CD4-positive, CD25-positive, alpha-beta regulatory T cell (primary cell): ENCODE measurements around the gene MTHFD1L. TPM values are rescaled to one million over a fixed set of nuclear protein-coding genes. Genes with fewer than 3 reads are reported as not detected.

Source experiments
- ATAC-seq, 2 donors: fragments of 150-1000 bp; cut with Tn5 transposase; one replicate each; pipeline ENCODE4 v1.10.0; 2021; ENCODE audit warnings: low read depth in 2 of 2, moderate number of reproducible peaks in 2 of 2, moderate library complexity in 1 of 2
- DNase-seq, 3 donors: peaks; one replicate each; pipeline versions ENCODE4 v3.0.0 to v3.0.0-alpha.2; 2012 to 2022; ENCODE audit warnings: mixed read lengths in 1 of 3
- H3K27ac ChIP-seq: one replicate; pipeline ENCODE4 v1.7.0; 2013; ENCODE audit warnings: mild to moderate bottlenecking, low read length; ENCODE audit not compliant: insufficient read depth, poor library complexity, severe bottlenecking
- H3K27me3 ChIP-seq: one replicate; pipeline ENCODE4 v1.7.0; 2013; ENCODE audit warnings: low read length; ENCODE audit not compliant: control insufficient read depth, insufficient read depth
- H3K36me3 ChIP-seq: one replicate; pipeline ENCODE4 v1.7.0; 2013; ENCODE audit warnings: mild to moderate bottlenecking, low read length, moderate library complexity; ENCODE audit not compliant: control insufficient read depth, insufficient read depth
- H3K4me1 ChIP-seq: 2 replicates; pipeline ENCODE4 v1.7.0; 2013; ENCODE audit warnings: mild to moderate bottlenecking, low read length; ENCODE audit not compliant: insufficient read depth, control insufficient read depth, poor library complexity, severe bottlenecking
- H3K4me3 ChIP-seq: one replicate; pipeline ENCODE4 v1.7.0; 2013; ENCODE audit warnings: low read depth, mild to moderate bottlenecking, low read length, moderate library complexity
- H3K9me3 ChIP-seq, 2 experiments: 1 replicate in 1 of 2; 2 replicates in 1 of 2; pipeline ENCODE4 v1.7.0; 2013; ENCODE audit warnings: low read length in 2 of 2, mild to moderate bottlenecking in 1 of 2, moderate library complexity in 1 of 2; ENCODE audit not compliant: control insufficient read depth in 2 of 2
- H3K27ac Mint-ChIP-seq, 3 donors: one replicate each; pipeline ENCODE4 v1.8.0; 2020 to 2022; ENCODE audit warnings: mild to moderate bottlenecking in 3 of 3, mixed read lengths in 3 of 3, moderate library complexity in 2 of 3
- H3K27me3 Mint-ChIP-seq: one replicate; pipeline ENCODE4 v1.8.0; 2022; ENCODE audit warnings: mild to moderate bottlenecking, mixed read lengths
- H3K36me3 Mint-ChIP-seq: one replicate; pipeline ENCODE4 v1.8.0; 2020; ENCODE audit warnings: mixed read lengths
- H3K4me1 Mint-ChIP-seq, 4 donors: one replicate each; pipeline ENCODE4 v1.8.0; 2020 to 2022; ENCODE audit warnings: mixed read lengths in 4 of 4, mild to moderate bottlenecking in 1 of 4
- H3K4me3 Mint-ChIP-seq, 4 donors: one replicate each; pipeline ENCODE4 v1.8.0; 2020 to 2022; ENCODE audit warnings: mild to moderate bottlenecking in 4 of 4, mixed read lengths in 4 of 4, moderate library complexity in 3 of 4
- H3K9me3 Mint-ChIP-seq, 7 donors: one replicate each; pipeline ENCODE4 v1.8.0; 2020 to 2022; ENCODE audit warnings: mixed read lengths in 7 of 7, mild to moderate bottlenecking in 3 of 7, moderate library complexity in 2 of 7
- polyA plus RNA-seq, 4 donors: library from polyadenylated mRNA; unstranded; fragments of 300-500 nt; fragmentation: Illumina TruSeq; gene quantifications; one replicate each; pipeline ENCODE4 v1.2.3, GENCODE V29; 2021
- total RNA-seq: library from RNA; stranded (reverse); gene quantifications from one replicate; pipeline ENCODE4 v1.2.3, GENCODE V29; 2022

MTHFD1L gene
- total and polyA plus RNA-seq, 5 donors from 2014 or later: 2.0 to 11.1 (median 3.4) TPM

DNA sequence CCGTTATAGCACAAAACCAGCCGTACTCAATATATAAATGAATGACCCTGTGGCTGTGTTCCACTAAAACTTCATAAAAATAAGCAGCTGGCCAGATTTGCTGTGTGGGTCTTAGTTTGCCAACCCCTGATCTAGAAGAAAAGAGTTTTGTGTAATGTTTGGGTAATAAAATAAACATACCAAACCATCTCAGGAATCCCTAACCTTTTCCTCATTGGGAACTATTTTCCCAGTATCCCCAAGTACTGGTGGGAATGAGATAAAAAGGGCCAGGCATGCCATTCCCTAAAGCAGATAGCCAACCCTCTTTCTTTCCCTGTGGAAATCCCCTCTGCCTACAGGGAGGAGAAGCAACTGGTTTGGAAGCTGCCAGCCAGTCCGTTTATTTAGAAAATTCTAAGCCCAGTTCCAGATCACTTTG is 205.1 kb downstream of the MTHFD1L start:
- Mint-ChIP-seq H3K27ac (no peak overlapping the region), H3K4me3 (no peak overlapping the region), H3K4me1 (peaks cover 0 to 3% (median 0%) of the 10 kb centered on the region in 4 donors), H3K9me3 (peaks cover 0 to 5% (median 0%) of the 10 kb centered on the region in 7 donors), H3K27me3 (no peaks in the 10 kb centered on the region), H3K36me3 (no peaks in the 10 kb centered on the region)
- Histone ChIP-seq H3K9me3 (no peaks in the 10 kb centered on the region), H3K27me3 (no peaks in the 10 kb centered on the region), H3K36me3 (no peaks in the 10 kb centered on the region), H3K27ac (no peak overlapping the region), H3K4me3 (no peak overlapping the region), H3K4me1 (no peaks in the 10 kb centered on the region)
- DNase-seq: no peak
- no peak for ATAC-seq

DNA sequence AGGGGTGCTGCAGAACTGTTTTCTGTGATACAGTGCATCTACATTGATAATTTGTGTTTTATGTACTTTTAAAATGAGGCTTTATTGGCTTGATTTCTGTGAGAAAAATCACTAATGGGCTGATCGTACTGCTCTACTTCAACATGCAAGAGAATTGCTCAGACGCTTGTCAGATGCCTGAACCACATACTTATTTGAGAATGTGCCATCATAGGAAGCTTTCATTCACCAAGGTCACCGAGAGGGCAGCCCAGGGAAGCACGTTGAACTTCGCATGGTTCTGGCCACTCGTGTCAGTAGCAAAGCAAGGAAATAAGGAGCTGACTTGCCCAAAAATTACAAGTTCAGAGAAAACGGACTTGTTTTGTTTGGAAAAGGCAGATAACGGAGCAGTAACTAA is 205.8 kb downstream of the MTHFD1L start:
- ATAC-seq: no peak
- DNase-seq: no peak
- H3K36me3 ChIP-seq: no peaks in the 10 kb centered on the region
- Mint-ChIP-seq H3K27me3 (no peaks in the 10 kb centered on the region), H3K36me3 (no peaks in the 10 kb centered on the region), H3K4me3 (no peak overlapping the region), H3K27ac (no peak overlapping the region), H3K4me1 (peaks cover 0 to 3% (median 0%) of the 10 kb centered on the region in 4 donors), H3K9me3 (peaks cover 0 to 7% (median 0%) of the 10 kb centered on the region in 7 donors)
- no peaks in the 10 kb centered on the region for H3K4me1 ChIP-seq
- H3K27ac ChIP-seq: no peak overlapping the region
- H3K4me3 ChIP-seq: no peak overlapping the region
- H3K27me3 ChIP-seq: no peaks in the 10 kb centered on the region
- H3K9me3 ChIP-seq: no peaks in the 10 kb centered on the region

DNA sequence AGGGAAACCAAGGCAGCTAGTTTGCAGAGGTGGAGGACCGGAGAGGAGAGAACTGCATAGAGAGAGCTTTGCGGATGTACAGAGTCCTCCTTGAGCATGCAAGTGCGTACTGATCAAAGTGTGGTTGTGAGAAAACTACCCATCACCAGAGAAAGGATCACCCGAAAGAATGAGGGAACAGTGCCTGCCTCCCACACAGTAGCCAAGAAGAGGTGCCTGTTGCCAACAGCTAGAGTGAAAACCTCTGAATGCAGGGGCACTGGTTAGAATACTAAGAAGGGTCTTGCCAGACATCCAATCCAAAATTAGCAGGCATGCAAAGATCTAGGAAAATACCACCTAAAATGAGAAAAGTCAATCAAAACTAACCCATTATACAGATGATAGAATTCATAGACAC is 207.6 kb downstream of the MTHFD1L start:
- H3K4me1 Mint-ChIP-seq: peaks cover 0 to 3% (median 0%) of the 10 kb centered on the region in 4 donors

DNA sequence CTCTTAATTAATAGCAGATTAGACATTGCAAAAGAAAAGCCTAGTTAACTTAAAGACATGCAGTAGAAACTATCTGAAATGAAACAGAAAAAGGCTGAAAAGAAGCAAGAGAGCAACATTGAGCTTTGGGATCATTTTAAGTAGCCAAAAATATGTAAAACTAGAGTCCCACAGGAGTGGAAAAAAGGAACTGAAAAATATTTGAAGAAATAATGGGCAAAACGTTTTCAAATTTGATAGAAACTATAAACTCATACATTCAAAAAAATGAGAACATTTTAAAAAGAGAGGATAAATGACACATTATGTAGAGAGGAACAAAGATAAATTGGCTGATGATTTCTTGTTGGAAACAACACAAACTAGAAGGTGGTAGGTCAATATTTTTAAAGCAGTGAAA is 208.2 kb downstream of the MTHFD1L start:
- no peak for ATAC-seq
- peaks cover 0 to 3% (median under 1%) of the 10 kb centered on the region in 4 donors for H3K4me1 Mint-ChIP-seq
- Histone ChIP-seq H3K36me3 (no peaks in the 10 kb centered on the region), H3K9me3 (no peaks in the 10 kb centered on the region), H3K4me1 (no peaks in the 10 kb centered on the region), H3K4me3 (no peak overlapping the region), H3K27ac (no peak overlapping the region), H3K27me3 (no peaks in the 10 kb centered on the region)
- no peak overlapping the region for H3K27ac Mint-ChIP-seq
- no peak for DNase-seq
- H3K9me3 Mint-ChIP-seq: peaks cover 0 to 7% (median 0%) of the 10 kb centered on the region in 7 donors
- H3K36me3 Mint-ChIP-seq: no peaks in the 10 kb centered on the region
- no peaks in the 10 kb centered on the region for H3K27me3 Mint-ChIP-seq
- H3K4me3 Mint-ChIP-seq: no peak overlapping the region

More for the DNA sequence above, 207.6 kb downstream of the MTHFD1L start:
- H3K27ac ChIP-seq: no peak overlapping the region
- DNase-seq: no peak
- H3K4me3 Mint-ChIP-seq: no peak overlapping the region
- H3K9me3 ChIP-seq: no peaks in the 10 kb centered on the region
- H3K36me3 Mint-ChIP-seq: no peaks in the 10 kb centered on the region
- H3K27ac Mint-ChIP-seq: no peak overlapping the region
- no peaks in the 10 kb centered on the region for H3K36me3 ChIP-seq
- no peaks in the 10 kb centered on the region for H3K4me1 ChIP-seq
- no peaks in the 10 kb centered on the region for H3K27me3 Mint-ChIP-seq
- ATAC-seq: no peak
- H3K27me3 ChIP-seq: no peaks in the 10 kb centered on the region
- H3K9me3 Mint-ChIP-seq: peaks cover 0 to 7% (median 0%) of the 10 kb centered on the region in 7 donors
- no peak overlapping the region for H3K4me3 ChIP-seq

DNA sequence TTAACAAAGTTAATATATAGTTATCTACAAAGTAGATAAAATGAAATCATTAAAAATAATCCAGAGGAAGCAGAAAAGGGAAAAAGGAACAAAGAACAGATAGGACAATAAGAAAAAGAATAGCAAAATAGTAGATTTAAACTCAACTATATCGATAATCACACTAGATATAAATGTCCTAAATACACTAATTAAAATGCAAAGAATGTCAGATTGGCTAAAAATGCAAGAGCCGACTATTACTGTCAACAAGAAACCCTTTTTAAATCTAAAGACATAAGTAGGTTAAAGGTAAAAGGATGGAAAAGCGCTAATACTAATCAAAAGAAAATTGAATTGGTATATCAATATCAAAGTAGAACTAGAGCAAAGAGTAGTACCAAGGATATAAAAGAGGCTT is 209.5 kb downstream of the MTHFD1L start:
- Mint-ChIP-seq H3K36me3 (peaks cover 5% of the 10 kb centered on the region), H3K4me1 (peaks cover 0 to 5% (median 2%) of the 10 kb centered on the region in 4 donors), H3K27me3 (no peaks in the 10 kb centered on the region), H3K4me3 (no peak overlapping the region), H3K27ac (no peak overlapping the region), H3K9me3 (peaks cover 0 to 7% (median 0%) of the 10 kb centered on the region in 7 donors)
- Histone ChIP-seq H3K27me3 (no peaks in the 10 kb centered on the region), H3K36me3 (no peaks in the 10 kb centered on the region), H3K27ac (no peak overlapping the region), H3K4me1 (no peaks in the 10 kb centered on the region), H3K4me3 (no peak overlapping the region), H3K9me3 (no peaks in the 10 kb centered on the region)
- DNase-seq (no peak), ATAC-seq (no peak)

DNA sequence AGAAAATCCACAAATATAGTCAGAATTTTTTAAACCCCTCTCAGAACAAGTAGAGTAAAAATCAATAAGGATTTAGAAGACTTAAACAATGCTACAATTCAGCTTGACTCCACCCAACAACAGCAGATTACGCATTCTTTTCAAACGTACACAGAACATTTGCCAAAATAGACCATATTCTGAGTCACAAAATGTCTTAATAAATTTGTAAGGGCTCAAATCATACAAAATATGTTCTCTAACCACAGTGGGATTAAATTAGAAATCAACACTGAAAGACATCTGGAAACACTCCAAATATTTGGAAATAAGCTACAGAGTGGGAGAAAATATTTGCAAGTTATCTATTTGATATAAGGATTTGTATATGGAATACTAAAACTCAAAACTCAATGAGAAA is 210.0 kb downstream of the MTHFD1L start:
- H3K4me1 Mint-ChIP-seq: peaks cover 0 to 5% (median 2%) of the 10 kb centered on the region in 4 donors
- H3K27me3 Mint-ChIP-seq: no peaks in the 10 kb centered on the region
- H3K27me3 ChIP-seq: no peaks in the 10 kb centered on the region

DNA sequence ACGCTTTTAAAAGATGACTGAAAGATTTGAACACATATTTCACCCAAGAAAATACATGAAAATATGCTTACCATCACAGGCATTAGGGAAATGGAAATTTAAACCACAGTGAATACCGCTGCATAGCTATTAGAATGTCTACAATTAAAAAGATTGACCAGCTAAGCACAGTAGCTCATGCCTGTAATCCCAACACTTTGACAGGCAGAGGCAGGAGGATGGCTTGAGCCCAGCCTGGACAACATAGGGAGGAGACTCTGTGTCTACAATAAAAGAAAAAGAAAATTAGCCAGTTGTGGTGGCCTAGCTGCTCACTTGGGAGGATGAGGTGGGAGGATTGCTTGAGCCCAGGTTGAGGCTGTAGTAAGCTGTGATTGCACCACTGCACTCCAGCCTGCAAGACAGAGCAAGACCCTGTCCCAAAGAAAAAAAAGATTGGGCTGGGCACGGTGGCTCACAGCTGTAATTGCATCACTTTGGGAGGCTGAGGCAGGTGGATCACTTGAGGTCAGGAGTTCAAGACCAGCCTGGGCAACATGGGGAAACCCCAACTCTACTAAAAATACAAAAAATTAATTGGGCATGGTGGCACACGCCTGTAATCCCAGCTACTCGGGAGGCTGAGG is 210.5 kb downstream of the MTHFD1L start:
- H3K36me3 ChIP-seq: no peaks in the 10 kb centered on the region
- no peak overlapping the region for H3K4me3 ChIP-seq
- Mint-ChIP-seq H3K27me3 (no peaks in the 10 kb centered on the region), H3K9me3 (peaks cover 0 to 7% (median 0%) of the 10 kb centered on the region in 7 donors), H3K4me3 (no peak overlapping the region), H3K27ac (no peak overlapping the region), H3K4me1 (peaks cover 0 to 5% (median 2%) of the 10 kb centered on the region in 4 donors), H3K36me3 (peaks cover 5% of the 10 kb centered on the region)
- no peaks in the 10 kb centered on the region for H3K4me1 ChIP-seq
- H3K27ac ChIP-seq: no peak overlapping the region
- no peaks in the 10 kb centered on the region for H3K9me3 ChIP-seq
- H3K27me3 ChIP-seq: no peaks in the 10 kb centered on the region
- no peak for ATAC-seq
- no peak for DNase-seq

More for the DNA sequence above, 210.0 kb downstream of the MTHFD1L start:
- no peak for DNase-seq
- H3K27ac ChIP-seq: no peak overlapping the region
- peaks cover 0 to 7% (median 0%) of the 10 kb centered on the region in 7 donors for H3K9me3 Mint-ChIP-seq
- H3K4me3 ChIP-seq: no peak overlapping the region
- no peaks in the 10 kb centered on the region for H3K36me3 ChIP-seq
- H3K9me3 ChIP-seq: no peaks in the 10 kb centered on the region
- H3K36me3 Mint-ChIP-seq: peaks cover 5% of the 10 kb centered on the region
- H3K4me3 Mint-ChIP-seq: no peak overlapping the region
- no peak for ATAC-seq
- no peaks in the 10 kb centered on the region for H3K4me1 ChIP-seq
- no peak overlapping the region for H3K27ac Mint-ChIP-seq

DNA sequence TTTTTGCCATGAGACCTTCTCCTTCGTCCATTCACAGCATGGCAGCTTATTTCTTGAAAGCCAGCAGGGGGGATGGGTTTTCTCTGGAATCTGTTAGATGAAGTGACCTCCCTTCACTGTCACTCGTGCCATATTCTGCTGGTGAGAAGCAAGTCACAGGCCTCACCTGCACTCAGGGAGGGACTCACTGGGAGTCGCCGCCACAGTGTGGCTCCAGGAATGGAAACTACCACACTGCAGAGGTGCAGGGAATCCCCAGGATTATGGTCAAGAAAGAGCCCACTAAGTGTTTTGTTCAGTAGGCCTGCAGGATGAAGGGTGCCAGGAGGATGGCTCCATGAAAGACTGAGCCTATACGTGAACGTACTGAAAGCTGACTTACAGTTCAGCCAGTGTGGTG is 213.2 kb downstream of the MTHFD1L start:
- Mint-ChIP-seq H3K4me1 (peaks cover 0 to 5% (median 2%) of the 10 kb centered on the region in 4 donors), H3K9me3 (peaks cover 0 to 7% (median 0%) of the 10 kb centered on the region in 7 donors), H3K4me3 (no peak overlapping the region), H3K36me3 (peaks cover 5% of the 10 kb centered on the region), H3K27ac (no peak overlapping the region), H3K27me3 (no peaks in the 10 kb centered on the region)
- no peaks in the 10 kb centered on the region for H3K4me1 ChIP-seq
- H3K4me3 ChIP-seq: no peak overlapping the region
- H3K9me3 ChIP-seq: no peaks in the 10 kb centered on the region
- DNase-seq (no peak), ATAC-seq (no peak)
- no peak overlapping the region for H3K27ac ChIP-seq
- H3K36me3 ChIP-seq: no peaks in the 10 kb centered on the region
- H3K27me3 ChIP-seq: no peaks in the 10 kb centered on the region
